ENCODE results near the gene MSL3B.

MSL3B gene

DNA sequence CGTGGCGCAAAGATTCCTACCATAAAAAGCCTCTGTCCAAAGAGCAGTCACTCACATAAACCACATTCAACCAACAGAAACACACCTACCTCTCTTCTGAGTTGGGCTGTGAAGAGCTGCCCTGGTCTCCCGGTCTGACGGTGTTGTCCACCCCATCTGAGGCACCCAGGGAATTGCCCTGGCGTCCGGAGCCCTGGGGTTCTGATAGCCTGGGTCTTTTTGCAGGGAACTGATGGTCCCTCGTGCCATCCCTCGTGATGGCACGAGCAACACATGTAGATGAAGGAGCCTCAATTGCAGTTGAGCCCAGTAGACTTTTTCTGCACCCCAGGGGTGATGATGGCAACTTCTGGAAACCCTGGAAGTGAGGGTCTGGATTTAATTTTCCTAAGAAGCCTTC lies 27.7 kb downstream of the MSL3B start:
- Histone ChIP-seq H2AFZ (ENCODE audit: low read depth) (no peak overlapping the region), H3K27me3 (ENCODE audit: insufficient read depth, low read depth) (no peaks in the 10 kb centered on the region), H3K4me2 (no peak overlapping the region), H3K36me3 (ENCODE audit: insufficient read depth) (peaks cover 7% of the 10 kb centered on the region; the same call in 1 of the 2 replicates), H3K27ac (no peak overlapping the region), H3K9ac (no peak overlapping the region), H3K79me2 (ENCODE audit: insufficient read depth, low read depth) (peaks cover 61% of the 10 kb centered on the region), H3K4me3 (IDR thresholded peaks at IDR 0.05; ENCODE audit: insufficient read depth, low read depth, low read length) (no peak overlapping the region), H3K4me1 (ENCODE audit: low read depth, poor library complexity, severe bottlenecking) (peaks cover 5% of the 10 kb centered on the region), H4K20me1 (ENCODE audit: insufficient read depth) (peaks cover 11% of the 10 kb centered on the region; the same call in 1 of the 2 replicates)
- TF ChIP-seq, protein P1, sequence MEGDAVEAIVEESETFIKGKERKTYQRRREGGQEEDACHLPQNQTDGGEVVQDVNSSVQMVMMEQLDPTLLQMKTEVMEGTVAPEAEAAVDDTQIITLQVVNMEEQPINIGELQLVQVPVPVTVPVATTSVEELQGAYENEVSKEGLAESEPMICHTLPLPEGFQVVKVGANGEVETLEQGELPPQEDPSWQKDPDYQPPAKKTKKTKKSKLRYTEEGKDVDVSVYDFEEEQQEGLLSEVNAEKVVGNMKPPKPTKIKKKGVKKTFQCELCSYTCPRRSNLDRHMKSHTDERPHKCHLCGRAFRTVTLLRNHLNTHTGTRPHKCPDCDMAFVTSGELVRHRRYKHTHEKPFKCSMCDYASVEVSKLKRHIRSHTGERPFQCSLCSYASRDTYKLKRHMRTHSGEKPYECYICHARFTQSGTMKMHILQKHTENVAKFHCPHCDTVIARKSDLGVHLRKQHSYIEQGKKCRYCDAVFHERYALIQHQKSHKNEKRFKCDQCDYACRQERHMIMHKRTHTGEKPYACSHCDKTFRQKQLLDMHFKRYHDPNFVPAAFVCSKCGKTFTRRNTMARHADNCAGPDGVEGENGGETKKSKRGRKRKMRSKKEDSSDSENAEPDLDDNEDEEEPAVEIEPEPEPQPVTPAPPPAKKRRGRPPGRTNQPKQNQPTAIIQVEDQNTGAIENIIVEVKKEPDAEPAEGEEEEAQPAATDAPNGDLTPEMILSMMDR (conservative IDR thresholded peaks at IDR 0.05; ENCODE audit: low read depth, low read length), result no peak

DNA sequence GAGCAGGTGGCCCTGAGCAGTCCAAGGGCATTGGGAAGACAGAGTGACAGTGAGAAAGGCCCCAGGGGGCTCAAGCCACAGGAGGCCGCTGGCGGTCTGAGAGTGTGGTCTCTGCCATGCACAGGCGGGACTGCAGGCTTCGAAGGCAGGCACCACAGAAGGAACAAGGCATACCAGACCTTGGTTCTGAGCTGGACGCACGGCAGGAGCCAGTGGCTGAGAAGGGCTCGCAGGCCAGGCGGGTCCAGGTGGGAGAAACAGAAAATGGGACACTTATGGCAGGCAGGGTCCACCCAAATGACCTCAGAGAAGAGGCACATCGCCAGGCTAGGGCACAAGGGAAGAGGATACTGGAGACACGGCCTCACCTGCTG lies 28.8 kb downstream of the MSL3B start:
- H4K20me1 ChIP-seq (ENCODE audit: insufficient read depth), result peaks cover 11% of the 10 kb centered on the region; the same call in 1 of the 2 replicates
- no peak overlapping the region for H2AFZ ChIP-seq (ENCODE audit: low read depth)
- TF ChIP-seq, protein P1 (conservative IDR thresholded peaks at IDR 0.05; ENCODE audit: low read depth, low read length), result no peak
- H3K36me3 ChIP-seq (ENCODE audit: insufficient read depth), result peaks cover 1% of the 10 kb centered on the region; the same call in 1 of the 2 replicates
- H3K4me1 ChIP-seq (ENCODE audit: low read depth, poor library complexity, severe bottlenecking), result peaks cover 5% of the 10 kb centered on the region
- no peak overlapping the region for H3K9ac ChIP-seq
- H3K27ac ChIP-seq, result no peak overlapping the region
- H3K4me3 ChIP-seq (IDR thresholded peaks at IDR 0.05; ENCODE audit: insufficient read depth, low read depth, low read length), result no peak overlapping the region
- no peak overlapping the region for H3K4me2 ChIP-seq
- H3K79me2 ChIP-seq (ENCODE audit: insufficient read depth, low read depth), result peaks cover 61% of the 10 kb centered on the region
- H3K27me3 ChIP-seq (ENCODE audit: insufficient read depth, low read depth), result no peaks in the 10 kb centered on the region

DNA sequence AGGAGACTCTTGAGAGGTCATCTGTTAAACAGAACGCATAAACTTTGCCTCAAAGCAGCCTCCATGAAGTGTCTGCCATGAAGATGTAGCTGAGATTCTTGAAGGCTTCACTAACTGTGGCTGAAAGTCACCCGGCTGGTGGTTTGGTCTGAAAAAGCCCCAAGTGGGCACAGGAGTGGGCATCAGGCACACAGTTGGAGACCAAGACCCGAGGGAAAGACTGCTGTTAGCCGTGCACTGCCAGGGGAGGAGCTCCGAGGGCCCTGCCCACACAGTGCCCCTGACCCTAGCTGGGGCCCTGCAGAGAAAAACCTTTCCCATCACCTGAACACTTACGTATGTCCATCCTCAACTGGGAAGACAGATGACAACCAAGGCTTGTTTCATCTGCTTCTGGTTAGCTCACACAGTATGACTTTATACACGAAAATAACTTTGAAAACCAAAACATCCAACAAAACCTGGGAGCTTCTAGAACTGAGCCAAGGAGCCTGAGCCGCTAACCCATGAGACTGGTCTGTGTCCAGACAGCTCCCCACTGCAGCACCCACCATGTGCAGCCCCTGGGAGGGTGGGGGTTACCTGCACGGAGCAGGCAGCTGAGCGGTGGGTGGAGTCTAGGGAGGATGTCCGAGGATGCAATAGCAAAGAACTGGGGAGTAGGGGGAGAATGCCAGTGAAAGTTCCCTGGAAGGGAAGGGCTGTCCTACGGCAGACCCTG lies 29.3 kb downstream of the MSL3B start:
- H4K20me1 ChIP-seq (ENCODE audit: insufficient read depth), result peaks cover 11% of the 10 kb centered on the region; the same call in 1 of the 2 replicates
- no peak overlapping the region for H3K9ac ChIP-seq
- H2AFZ ChIP-seq (ENCODE audit: low read depth), result no peak overlapping the region
- TF ChIP-seq, protein P1 (conservative IDR thresholded peaks at IDR 0.05; ENCODE audit: low read depth, low read length), result no peak
- H3K27ac ChIP-seq, result no peak overlapping the region
- H3K4me3 ChIP-seq (IDR thresholded peaks at IDR 0.05; ENCODE audit: insufficient read depth, low read depth, low read length), result no peak overlapping the region
- H3K27me3 ChIP-seq (ENCODE audit: insufficient read depth, low read depth), result no peaks in the 10 kb centered on the region
- peaks cover 61% of the 10 kb centered on the region for H3K79me2 ChIP-seq (ENCODE audit: insufficient read depth, low read depth)
- H3K4me2 ChIP-seq, result no peak overlapping the region
- peaks cover 5% of the 10 kb centered on the region for H3K4me1 ChIP-seq (ENCODE audit: low read depth, poor library complexity, severe bottlenecking)
- H3K36me3 ChIP-seq (ENCODE audit: insufficient read depth), result no peaks in the 10 kb centered on the region; the same call in 1 of the 2 replicates

DNA sequence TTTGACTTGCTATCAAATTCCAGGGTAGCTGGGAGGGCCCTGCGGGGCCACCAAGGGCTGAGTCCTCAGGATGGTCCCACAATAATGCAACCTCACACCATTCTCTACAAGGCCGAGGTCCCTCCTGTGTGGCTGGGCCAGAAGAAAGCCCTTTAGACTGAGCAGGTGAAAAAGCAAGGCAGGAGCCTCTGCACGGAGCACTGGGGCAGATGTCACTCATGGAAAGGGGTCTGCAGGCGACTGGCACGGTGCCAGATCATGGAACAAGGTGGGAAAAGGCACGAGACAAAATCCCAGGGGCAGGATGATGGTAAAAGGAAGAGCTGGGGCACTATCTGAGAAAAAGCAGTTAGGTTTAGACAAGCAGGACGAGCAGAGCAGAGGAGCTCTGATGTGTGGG lies 29.9 kb downstream of the MSL3B start:
- Histone ChIP-seq H3K27ac (no peak overlapping the region), H4K20me1 (ENCODE audit: insufficient read depth) (peaks cover 11% of the 10 kb centered on the region; the same call in 1 of the 2 replicates), H3K36me3 (ENCODE audit: insufficient read depth) (no peaks in the 10 kb centered on the region; the same call in 1 of the 2 replicates), H3K4me1 (ENCODE audit: low read depth, poor library complexity, severe bottlenecking) (peaks cover 5% of the 10 kb centered on the region), H3K9ac (no peak overlapping the region), H3K27me3 (ENCODE audit: insufficient read depth, low read depth) (no peaks in the 10 kb centered on the region), H3K4me2 (no peak overlapping the region), H3K4me3 (IDR thresholded peaks at IDR 0.05; ENCODE audit: insufficient read depth, low read depth, low read length) (no peak overlapping the region), H3K79me2 (ENCODE audit: insufficient read depth, low read depth) (peaks cover 61% of the 10 kb centered on the region), H2AFZ (ENCODE audit: low read depth) (no peak overlapping the region)
- TF ChIP-seq, protein P1 (conservative IDR thresholded peaks at IDR 0.05; ENCODE audit: low read depth, low read length), result no peak
